RWPE2 (cell line): Measurements from ENCODE around the gene EFCAB8.

ENCODE experiments used
- ATAC-seq: fragments of 200-7000 bp; cut with Tn5 transposase; 3 replicates; pipeline ENCODE4 v1.9.1; 2021; ENCODE audit warnings: low read depth
- DNase-seq: peaks from one replicate; pipeline ENCODE4 v3.0.0-alpha.2; 2020; ENCODE audit warnings: low spot score
- H3K27ac ChIP-seq: fragments of 450-650 bp; 2 replicates; pipeline ENCODE4 v1.5.1; 2017; ENCODE audit warnings: mild to moderate bottlenecking; ENCODE audit not compliant: poor library complexity, severe bottlenecking
- H3K27me3 ChIP-seq: fragments of 250-450 bp; sonication (Bioruptor Pico); 2 replicates; pipeline ENCODE4 v1.5.1; 2021; ENCODE audit warnings: mild to moderate bottlenecking, moderate library complexity; ENCODE audit not compliant: insufficient read depth, poor library complexity, severe bottlenecking
- H3K36me3 ChIP-seq: fragments of 250-450 bp; sonication (Bioruptor Pico); 2 replicates; pipeline ENCODE4 v1.5.1; 2020; ENCODE audit warnings: low read depth, mild to moderate bottlenecking, moderate library complexity
- H3K4me1 ChIP-seq: fragments of 250-450 bp; sonication (Bioruptor Pico); 2 replicates; pipeline ENCODE4 v1.5.1; 2021; ENCODE audit warnings: mild to moderate bottlenecking, moderate library complexity; ENCODE audit not compliant: insufficient read depth, poor library complexity, severe bottlenecking
- H3K4me3 ChIP-seq: fragments of 250-450 bp; sonication (Bioruptor Pico); 2 replicates; pipeline ENCODE4 v1.5.1; 2021; ENCODE audit warnings: mild to moderate bottlenecking, moderate library complexity; ENCODE audit not compliant: severe bottlenecking
- H3K9me3 ChIP-seq: fragments of 250-450 bp; sonication (Bioruptor Pico); 2 replicates; pipeline ENCODE4 v1.5.1; 2021; ENCODE audit warnings: mild to moderate bottlenecking, moderate library complexity; ENCODE audit not compliant: severe bottlenecking
- CTCF ChIP-seq: fragments of 450-650 bp; IDR thresholded peaks from one replicate; pipeline ENCODE4 v1.5.1; 2017; ENCODE audit warnings: mild to moderate bottlenecking, moderate library complexity; ENCODE audit not compliant: poor library complexity, severe bottlenecking

Gene EFCAB8

GRCh38 chr20:32823737-32824588 lies 34.8 kb upstream of the EFCAB8 start:
- H3K4me3 ChIP-seq = no peak overlapping the region
- H3K36me3 ChIP-seq = peaks cover 51% of the 10 kb centered on the region
- no peak overlapping the region for H3K27ac ChIP-seq
- DNase-seq (no peak), ATAC-seq (no peak)
- H3K9me3 ChIP-seq = no peaks in the 10 kb centered on the region
- H3K4me1 ChIP-seq = peaks cover 30% of the 10 kb centered on the region
- no peaks in the 10 kb centered on the region for H3K27me3 ChIP-seq
- no peak for TF ChIP-seq CTCF

- H3K27ac ChIP-seq = no peak overlapping the region
- H3K4me3 ChIP-seq = no peak overlapping the region
- no peak for TF ChIP-seq CTCF
- H3K36me3 ChIP-seq = peaks cover 77% of the 10 kb centered on the region
- no peaks in the 10 kb centered on the region for H3K9me3 ChIP-seq
- DNase-seq (no peak), ATAC-seq (peak; percentile 37; the same call in 2 of the 3 replicates)
- H3K27me3 ChIP-seq = no peaks in the 10 kb centered on the region
- peaks cover 4% of the 10 kb centered on the region for H3K4me1 ChIP-seq
These were observed 30.6 kb upstream of the EFCAB8 start for GRCh38 chr20:32828029-32828680.

- TF ChIP-seq CTCF = no peak
- no peak for ATAC-seq
- H3K4me3 ChIP-seq = no peak overlapping the region
- peaks cover 90% of the 10 kb centered on the region for H3K36me3 ChIP-seq
- no peak for DNase-seq
- H3K27ac ChIP-seq = no peak overlapping the region
- H3K9me3 ChIP-seq = no peaks in the 10 kb centered on the region
- no peaks in the 10 kb centered on the region for H3K27me3 ChIP-seq
- no peaks in the 10 kb centered on the region for H3K4me1 ChIP-seq
These were observed 29.3 kb upstream of the EFCAB8 start for GRCh38 chr20:32829311-32830005.

- DNase-seq = no peak
- peaks cover 96% of the 10 kb centered on the region for H3K36me3 ChIP-seq
These were observed 28.3 kb upstream of the EFCAB8 start for GRCh38 chr20:32830437-32830836.

More at GRCh38 chr20:32830437-32830836, 28.3 kb upstream of the EFCAB8 start:
- Histone ChIP-seq H3K4me3 (no peak overlapping the region), H3K4me1 (no peaks in the 10 kb centered on the region), H3K9me3 (no peaks in the 10 kb centered on the region), H3K27ac (no peak overlapping the region), H3K27me3 (no peaks in the 10 kb centered on the region)
- TF ChIP-seq CTCF = no peak
- ATAC-seq = no peak; the same call in 1 of the 3 replicates
